B cell (primary cell): ENCODE measurements around the gene VTI1A.

Experiments
- CTCF ChIP-seq: fragments of 200-600 bp; IDR thresholded peaks from one replicate; pipeline ENCODE4 v1.8.0; 2022; ENCODE audit warnings: antibody characterized with exemption, mild to moderate bottlenecking
- EZH2 ChIP-seq: IDR thresholded peaks from 2 replicates; pipeline ENCODE4 v1.6.1; 2012; ENCODE audit warnings: borderline replicate concordance, low read depth, mild to moderate bottlenecking, moderate library complexity, low read length; ENCODE audit not compliant: insufficient read depth, poor library complexity, severe bottlenecking

- TF ChIP-seq CTCF (no peak), EZH2 (no peak)
Observed at GRCh38 chr10:112752288-112752687, 305.3 kb downstream of the VTI1A start.
